ENCODE data around the gene METTL15. TPM values are rescaled to one million over a fixed set of nuclear protein-coding genes. Genes with fewer than 3 reads are reported as not detected.
"Not testable (repeated sequence)": the region's sequence is repeated elsewhere in the genome, so short reads cannot be mapped to it uniquely, and the experiment has no call there.

The METTL15 gene
- total and polyA plus RNA-seq, 8 donors = 3.0 to 8.2 (median 5.5) TPM

DNA sequence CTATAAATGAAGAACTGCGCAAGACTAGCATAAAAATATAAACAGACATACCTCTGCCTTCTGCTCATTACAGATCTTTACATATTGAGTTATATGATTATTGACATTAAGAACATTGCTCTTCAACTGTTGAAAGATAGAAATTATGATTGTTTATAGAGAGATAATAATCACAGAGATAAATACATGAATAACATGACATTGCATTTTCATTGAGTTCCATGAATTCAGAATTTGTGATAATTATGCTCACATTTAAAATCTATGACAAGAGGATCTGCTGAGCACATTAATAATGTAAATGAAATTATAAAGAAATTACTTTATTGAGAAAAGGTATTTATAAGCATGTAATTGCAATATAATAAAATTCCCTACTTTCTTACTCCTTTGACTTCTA, 25.1 kb upstream of the METTL15 start:
- ATAC-seq (no peak), DNase-seq (no peak)
- intact Hi-C loops (cut with DNase I) = no loop called here

GRCh38 chr11:28086569-28086968, 21.6 kb upstream of the METTL15 start:
- Histone ChIP-seq H3K27me3 (no peaks in the 10 kb centered on the region), H3K9me3 (no peaks in the 10 kb centered on the region), H3K27ac (no peak overlapping the region), H3K36me3 (no peaks in the 10 kb centered on the region), H3K4me3 (no peak overlapping the region), H3K4me1 (no peaks in the 10 kb centered on the region)
- intact Hi-C loops (cut with DNase I) = no loop called here
- FAIRE-seq (no peak), ATAC-seq (no peak), DNase-seq (no peak)
- TF ChIP-seq CTCF (IDR thresholded peaks at IDR 0.05) = no peak
- WGBS, 2 donors = 83 to 87% methylated on average over 1 of the region's 1 CpG

More for the DNA sequence above, 25.1 kb upstream of the METTL15 start:
- no peak overlapping the region for H3K27ac ChIP-seq
- no peaks in the 10 kb centered on the region for H3K36me3 ChIP-seq
- H3K9me3 ChIP-seq = no peaks in the 10 kb centered on the region
- no peaks in the 10 kb centered on the region for H3K27me3 ChIP-seq
- FAIRE-seq = no peak
- WGBS, 2 donors = 98 to 99% methylated on average over 1 of the region's 1 CpG
- TF ChIP-seq CTCF (IDR thresholded peaks at IDR 0.05) = no peak
- H3K4me3 ChIP-seq = no peak overlapping the region
- no peaks in the 10 kb centered on the region for H3K4me1 ChIP-seq

DNA sequence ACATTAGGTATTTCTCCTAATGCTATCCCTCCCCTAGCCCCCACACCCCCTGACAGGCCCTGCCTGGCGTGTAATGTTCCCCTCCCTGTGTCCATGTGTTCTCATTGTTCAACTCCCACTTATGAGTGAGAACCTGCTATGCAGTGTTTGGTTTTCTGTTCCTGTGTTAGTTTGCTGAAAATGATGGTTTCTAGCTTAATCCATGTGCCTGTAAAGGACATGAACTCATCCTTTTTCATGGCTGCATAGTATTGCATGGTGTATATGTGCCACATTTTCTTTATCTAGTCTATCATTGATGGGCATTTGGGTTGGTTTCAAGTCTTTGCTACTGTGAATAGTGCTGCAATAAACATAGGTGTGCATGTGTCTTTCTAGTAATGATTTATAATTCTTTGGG, 21.0 kb upstream of the METTL15 start:
- H3K4me3 ChIP-seq; H3K27ac ChIP-seq; ATAC-seq; DNase-seq; FAIRE-seq; H3K27me3 ChIP-seq; H3K4me1 ChIP-seq; intact Hi-C loops (cut with DNase I); H3K36me3 ChIP-seq; H3K9me3 ChIP-seq: not testable (repeated sequence)
- 92 to 94% methylated on average over 1 of the region's 1 CpG for WGBS, 2 donors

- FAIRE-seq; intact Hi-C loops (cut with DNase I); H3K9me3 ChIP-seq: not testable (repeated sequence)
Measured at GRCh38 chr11:28087693-28088092, 20.5 kb upstream of the METTL15 start.

DNA sequence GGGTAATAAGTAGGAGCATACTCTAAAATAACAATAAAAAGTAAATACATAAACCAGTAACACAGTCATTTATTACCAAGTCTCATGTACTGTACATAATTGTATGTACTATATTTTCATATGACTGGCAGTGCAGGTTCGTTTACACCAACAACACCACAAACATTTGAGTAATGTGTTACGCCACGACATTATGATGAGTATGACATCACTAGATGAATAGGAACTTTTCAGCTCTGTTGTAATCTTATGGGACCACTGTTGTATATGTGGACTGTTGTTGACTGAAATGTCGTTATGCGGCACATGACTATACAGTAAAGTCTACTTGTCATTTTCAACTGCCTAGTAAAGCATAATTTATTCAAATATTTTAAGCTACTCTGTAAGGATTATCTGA, 18.8 kb upstream of the METTL15 start:
- no peak for TF ChIP-seq CTCF (IDR thresholded peaks at IDR 0.05)
- FAIRE-seq = no peak
- H3K27ac ChIP-seq = no peak overlapping the region
- no peaks in the 10 kb centered on the region for H3K36me3 ChIP-seq
- no peaks in the 10 kb centered on the region for H3K27me3 ChIP-seq
- H3K9me3 ChIP-seq = no peaks in the 10 kb centered on the region
- no peak for DNase-seq
- no peak for ATAC-seq
- no peaks in the 10 kb centered on the region for H3K4me1 ChIP-seq
- WGBS, 2 donors = 79 to 84% methylated on average over 5 of the region's 5 CpGs
- no peak overlapping the region for H3K4me3 ChIP-seq
- intact Hi-C loops (cut with DNase I) = no loop called here

More at GRCh38 chr11:28087693-28088092, 20.5 kb upstream of the METTL15 start:
- H3K27ac ChIP-seq, H3K4me1 ChIP-seq, H3K27me3 ChIP-seq, H3K4me3 ChIP-seq, DNase-seq, H3K36me3 ChIP-seq, ATAC-seq: not testable (repeated sequence)
- 86 to 88% methylated on average over 3 of the region's 3 CpGs for WGBS, 2 donors

DNA sequence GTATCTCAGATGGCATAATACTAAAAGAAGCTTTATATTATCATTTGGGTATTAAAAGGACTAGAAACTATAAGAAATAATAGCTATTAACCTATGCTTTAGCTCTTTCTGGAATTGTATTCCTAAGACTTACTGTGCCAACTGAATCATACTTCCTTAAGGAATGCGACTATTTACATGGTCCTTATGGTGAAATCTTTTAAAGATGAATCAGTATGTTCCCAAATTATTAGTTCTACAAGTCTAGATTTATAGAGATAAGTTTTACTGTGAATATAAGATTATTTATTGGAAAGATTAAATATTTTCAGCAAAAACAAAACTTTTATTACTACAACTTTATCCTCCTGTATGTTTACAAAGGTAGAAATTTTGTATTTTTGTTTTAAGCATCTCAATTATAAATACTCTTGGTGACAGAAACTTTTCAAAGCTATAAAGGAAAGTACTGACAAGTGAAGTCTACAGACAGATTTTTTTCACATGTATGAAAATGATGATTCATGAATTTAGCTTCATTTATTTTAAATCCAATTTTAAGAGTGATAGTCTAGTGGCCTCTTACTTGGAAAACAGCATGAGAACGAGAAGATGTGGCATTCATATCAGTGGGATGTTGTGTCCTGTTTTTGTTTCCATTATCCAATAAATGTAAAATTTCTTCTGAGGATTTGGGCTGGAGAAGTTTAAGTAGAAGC, 18.0 kb upstream of the METTL15 start:
- TF ChIP-seq CTCF (IDR thresholded peaks at IDR 0.05) = no peak
- Histone ChIP-seq H3K4me1 (no peaks in the 10 kb centered on the region), H3K27me3 (no peaks in the 10 kb centered on the region), H3K4me3 (no peak overlapping the region), H3K36me3 (no peaks in the 10 kb centered on the region), H3K27ac (no peak overlapping the region), H3K9me3 (no peaks in the 10 kb centered on the region)
- ATAC-seq (no peak), FAIRE-seq (no peak), DNase-seq (no peak)
- intact Hi-C loops (cut with DNase I) = no loop called here
- WGBS, 2 donors = 84 to 93% methylated on average over 2 of the region's 2 CpGs

Data from pancreas (tissue), 10 donors.